HK-2 (cell line): ENCODE results near the gene ALDH9A1.
"Not testable (repeated sequence)": the region's sequence is repeated elsewhere in the genome, so short reads cannot be mapped to it uniquely, and the experiment has no call there.

ENCODE experiments used
- DNase-seq: peaks from one replicate; pipeline ENCODE4 v3.0.0-alpha.2; 2018; ENCODE audit not compliant: unreplicated experiment

ALDH9A1 gene

DNA sequence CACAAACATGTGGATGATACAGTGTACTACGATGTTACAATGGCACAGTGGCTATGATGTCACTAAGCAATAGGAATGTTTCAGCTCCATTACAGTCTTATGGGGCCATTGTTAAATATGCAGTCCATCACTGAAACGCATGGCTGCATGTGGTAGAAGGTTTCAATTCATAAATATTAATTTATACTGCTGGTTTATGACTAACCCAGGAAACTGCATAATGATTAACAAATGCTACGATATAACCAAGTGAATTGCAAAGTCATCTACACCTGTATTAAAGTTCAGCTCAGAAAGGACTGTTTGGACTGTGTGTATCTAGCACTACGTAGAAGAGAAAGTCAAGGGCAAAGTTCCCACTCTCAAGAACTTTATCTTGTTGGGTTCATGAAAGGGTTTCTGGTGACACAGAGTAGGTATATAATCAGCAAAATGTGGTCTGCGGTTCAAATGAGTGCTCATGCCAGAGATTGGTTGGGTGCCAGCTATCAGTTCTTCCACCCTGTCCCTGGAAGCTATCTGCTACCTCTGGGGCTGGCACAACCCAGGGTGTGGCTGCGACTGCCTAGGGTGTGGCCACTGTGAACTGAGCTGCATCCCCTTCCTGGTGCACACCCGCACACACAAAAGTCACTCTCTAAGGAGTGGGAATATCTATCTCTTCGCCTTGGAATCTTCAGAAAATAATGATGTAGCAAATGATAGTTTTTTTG is 52.6 kb downstream of the ALDH9A1 start:
- no peak for DNase-seq

- DNase-seq, result no peak
These were observed 54.2 kb downstream of the ALDH9A1 start for GRCh38 chr1:165644064-165644735.

- no peak for DNase-seq
These were observed 57.0 kb downstream of the ALDH9A1 start for GRCh38 chr1:165641231-165641987.

DNA sequence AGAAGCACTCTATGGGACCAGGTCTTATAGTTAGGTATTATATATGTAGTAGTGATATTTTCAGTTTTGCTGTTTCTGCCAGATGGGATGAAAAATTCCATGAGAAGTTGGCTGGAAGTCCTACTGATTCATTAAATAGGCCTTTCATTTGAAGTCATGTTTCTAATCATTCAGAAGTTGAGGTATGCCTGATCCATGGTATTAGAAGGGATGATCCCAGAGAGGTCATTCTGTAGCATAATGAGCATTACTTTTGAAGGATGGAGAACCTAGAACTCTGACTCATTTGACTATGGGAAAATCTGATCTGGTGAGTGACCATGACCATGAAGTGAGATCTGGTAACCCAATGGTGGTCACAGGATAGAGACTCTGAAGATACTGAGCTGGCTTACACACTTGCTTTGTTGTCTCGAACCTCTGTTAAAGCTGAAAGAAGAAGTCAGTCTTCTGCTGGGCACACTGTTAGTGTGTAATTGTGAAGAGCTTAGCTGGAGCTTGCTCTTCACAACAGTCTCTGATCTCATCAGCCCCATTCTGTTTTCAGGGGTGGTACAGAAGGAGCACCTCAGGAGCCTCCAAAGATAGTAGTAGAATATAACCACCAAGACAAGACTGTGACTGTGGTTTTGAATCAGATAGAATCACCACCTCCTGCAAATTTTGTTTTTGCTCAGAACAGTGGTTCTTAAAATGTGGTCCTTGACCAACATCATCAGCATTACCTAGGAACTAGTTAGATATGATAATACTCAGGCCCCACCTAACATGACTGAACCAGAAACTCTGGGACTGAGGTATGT is 58.3 kb downstream of the ALDH9A1 start:
- no peak for DNase-seq

- not testable (repeated sequence) for DNase-seq
These were observed 60.2 kb downstream of the ALDH9A1 start for GRCh38 chr1:165638211-165638610.

GRCh38 chr1:165637427-165637826 is 60.9 kb downstream of the ALDH9A1 start:
- no peak for DNase-seq

- DNase-seq, result no peak
These were observed 62.5 kb downstream of the ALDH9A1 start for GRCh38 chr1:165635823-165636222.

- no peak for DNase-seq
These were observed 63.0 kb downstream of the ALDH9A1 start for GRCh38 chr1:165635329-165635728.

- DNase-seq, result no peak
These were observed 64.0 kb downstream of the ALDH9A1 start for GRCh38 chr1:165634154-165634921.

DNA sequence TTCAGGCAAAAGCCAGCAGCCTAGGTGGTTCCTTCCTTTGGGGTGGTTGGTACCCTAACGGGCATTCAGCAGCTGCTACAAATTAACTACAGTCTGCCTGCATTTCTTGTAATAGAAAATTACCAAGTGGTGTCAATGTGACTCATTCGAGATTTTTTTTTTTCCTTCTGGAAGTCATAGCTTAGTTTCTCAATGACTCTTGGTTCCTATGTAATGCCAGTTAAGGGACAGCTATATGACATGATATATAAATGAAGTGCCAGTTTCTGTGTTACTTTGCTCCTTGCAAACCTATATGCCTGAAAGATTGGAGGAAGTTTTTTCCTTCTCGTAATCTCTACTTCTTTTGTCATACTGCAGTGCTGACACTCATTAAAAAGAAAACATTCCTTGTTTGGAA is 64.7 kb downstream of the ALDH9A1 start:
- no peak for DNase-seq

GRCh38 chr1:165632491-165632890 is 65.9 kb downstream of the ALDH9A1 start:
- DNase-seq, result no peak

DNA sequence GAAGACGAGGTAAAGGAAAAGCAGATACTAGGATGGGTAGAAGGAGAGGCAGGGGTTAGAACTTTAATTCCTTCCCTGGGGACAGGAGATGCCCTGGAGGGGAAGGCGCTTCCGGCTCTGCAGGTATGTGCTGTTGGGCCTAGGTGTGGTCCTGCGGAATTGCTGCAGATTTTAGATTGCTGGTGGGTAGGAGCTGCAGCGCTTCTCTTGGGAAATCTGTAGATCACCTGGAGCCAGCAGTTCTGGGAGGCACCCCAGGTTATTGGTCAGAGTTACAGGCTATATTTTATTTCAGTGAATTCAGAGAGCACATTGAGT is 66.3 kb downstream of the ALDH9A1 start:
- DNase-seq, result no peak

GRCh38 chr1:165631342-165632151 is 66.8 kb downstream of the ALDH9A1 start:
- DNase-seq, result peak; percentile 72

DNA sequence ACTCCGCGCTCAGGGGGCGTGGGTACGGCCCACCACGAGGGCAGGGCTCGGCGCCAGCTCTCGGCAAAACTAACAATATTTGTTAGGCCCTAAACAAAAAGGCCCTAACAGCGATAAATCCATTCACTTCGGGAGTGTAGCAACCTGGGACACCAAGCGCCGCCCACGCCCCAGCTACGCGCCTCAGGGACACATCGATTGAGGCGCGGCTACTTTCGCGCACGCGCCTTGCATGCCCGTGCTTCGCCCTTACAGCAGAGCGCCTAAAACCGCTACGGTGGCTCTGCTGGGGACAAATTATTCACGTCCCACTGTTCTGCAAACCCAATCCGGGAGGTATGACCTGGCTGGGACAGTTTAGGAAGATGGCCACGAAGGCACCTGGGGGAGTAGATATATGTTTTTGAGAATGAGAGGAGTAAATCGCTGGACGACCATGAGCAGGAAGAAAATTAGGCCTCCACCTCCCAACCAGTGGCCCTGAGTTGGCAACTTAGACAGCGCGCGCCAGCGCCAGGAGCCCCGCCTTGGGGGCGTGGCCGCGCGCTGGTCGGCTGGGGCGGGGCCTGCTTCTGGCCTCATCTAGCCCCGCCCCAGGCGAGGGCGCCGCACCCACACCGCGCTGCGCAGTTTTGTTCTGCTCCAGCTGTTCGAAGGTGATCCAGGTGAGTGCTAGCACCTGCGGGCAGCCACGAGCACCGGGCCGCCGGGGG is 67.6 kb downstream of the ALDH9A1 start, which contains the start of gene MGST3:
Gene MGST3 (plus strand): TSS at position 606 of the 713 bp plus-strand sequence. CDS start 18,614 bp downstream, outside the sequence.
- peak; percentile 95 for DNase-seq

- DNase-seq, result no peak
These were observed 68.3 kb downstream of the ALDH9A1 start for GRCh38 chr1:165629848-165630628.

- no peak for DNase-seq
These were observed 69.2 kb downstream of the ALDH9A1 start for GRCh38 chr1:165629151-165629550.

DNA sequence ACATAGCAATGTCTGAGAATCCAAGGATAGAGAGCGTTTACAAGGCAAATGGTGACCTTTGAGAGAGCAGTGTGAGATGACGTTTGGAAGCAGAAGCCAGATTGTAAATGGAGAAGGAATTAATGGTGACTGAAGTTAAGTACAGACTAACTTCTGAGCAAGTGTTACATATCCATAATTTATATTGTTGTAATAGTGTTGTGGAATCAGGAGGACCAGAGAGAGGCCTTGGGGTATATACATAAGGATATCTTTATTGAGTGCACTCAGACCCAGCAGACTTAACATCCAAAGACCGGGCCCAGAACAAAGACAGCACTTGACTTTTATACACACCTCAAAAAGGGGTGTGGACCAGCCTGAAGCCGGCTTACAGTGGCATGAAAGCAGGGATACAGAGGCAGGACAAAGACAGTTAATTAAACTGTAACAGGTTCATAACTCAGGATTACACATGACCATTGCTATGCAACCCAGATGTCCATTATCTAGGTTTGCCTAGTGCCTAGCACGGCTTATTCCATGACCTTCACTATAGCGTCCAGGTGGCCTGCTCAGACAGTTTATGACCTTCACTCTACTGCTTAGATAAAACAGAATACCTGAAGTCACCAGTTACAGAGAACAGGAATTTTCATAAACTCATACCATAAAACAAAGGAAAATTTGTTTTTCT is 70.1 kb downstream of the ALDH9A1 start:
- DNase-seq, result no peak

- DNase-seq, result no peak
These were observed 73.9 kb downstream of the ALDH9A1 start for GRCh38 chr1:165624441-165624840.
